HEK293T (cell line): Measurements from ENCODE around the gene ACAT2.

Experiments
- FOXM1 ChIP-seq: fragments of 450-650 bp; IDR thresholded peaks from 2 replicates; pipeline ENCODE4 v1.6.1; 2017; ENCODE audit warnings: mild to moderate bottlenecking, borderline replicate concordance
- HDGF ChIP-seq: fragments of 450-650 bp; IDR thresholded peaks from 2 replicates; pipeline ENCODE4 v1.6.1; 2017; ENCODE audit warnings: antibody characterized with exemption, borderline replicate concordance
- LEF1 ChIP-seq: fragments of 450-650 bp; IDR thresholded peaks from 2 replicates; pipeline ENCODE4 v1.6.1; 2017; ENCODE audit warnings: mild to moderate bottlenecking, borderline replicate concordance

DNA sequence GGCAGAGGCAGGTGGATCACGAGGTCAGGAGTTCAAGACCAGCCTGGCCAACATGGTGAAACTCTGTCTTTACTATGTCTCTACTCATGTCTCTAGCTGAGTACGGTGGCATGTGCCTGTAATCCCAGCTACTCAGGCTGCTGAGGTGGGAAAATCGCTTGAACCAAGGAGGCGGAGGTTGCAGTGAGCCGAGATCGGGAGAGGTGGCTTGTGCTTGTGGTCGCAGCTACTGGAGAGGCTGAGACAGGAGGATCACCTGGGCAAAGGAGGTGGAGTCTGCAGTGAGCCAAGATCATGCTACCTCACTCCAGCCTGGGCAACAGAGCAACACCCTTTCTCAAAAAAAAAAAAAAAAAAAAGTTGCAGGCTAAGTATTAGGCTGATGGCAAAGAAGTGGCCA, 42.6 kb upstream of the ACAT2 start:
- no peak for TF ChIP-seq FOXM1
- no peak for TF ChIP-seq LEF1
- no peak for TF ChIP-seq HDGF
